HepG2 (cell line): Measurements from ENCODE around the gene SLC16A5. TPM values are rescaled to one million over a fixed set of nuclear protein-coding genes. Genes with fewer than 3 reads are reported as not detected.

Experiments
- ATRX ChIP-seq: sonication (generic); formaldehyde crosslinking; IDR thresholded peaks from 2 replicates; pipeline ENCODE4 v1.4.0; 2020; ENCODE audit warnings: missing genetic modification reagents, borderline replicate concordance
- CREB1 ChIP-seq, 2 experiments: fragments of 450-650 bp in 1 of 2; IDR thresholded peaks; 2 replicates each; pipeline ENCODE4 v1.6.1; 2016 to 2017; ENCODE audit warnings: control low read depth in 1 of 2, mild to moderate bottlenecking in 1 of 2, missing compliant biosample characterization in 1 of 2, missing genetic modification characterization in 1 of 2
- DDIT3 ChIP-seq: sonication (generic); formaldehyde crosslinking; IDR thresholded peaks from 2 replicates; pipeline ENCODE4 v1.4.0; 2020; ENCODE audit warnings: mild to moderate bottlenecking, missing genetic modification reagents
- DPF2 ChIP-seq: sonication (generic); formaldehyde crosslinking; IDR thresholded peaks from 2 replicates; pipeline ENCODE4 v1.4.0; 2020; ENCODE audit warnings: mild to moderate bottlenecking, low read depth, missing genetic modification reagents, borderline replicate concordance
- FOXA1 ChIP-seq, 2 experiments: fragments of 450-650 bp in 1 of 2; sonication (generic) in 1 of 2; formaldehyde crosslinking in 1 of 2; IDR thresholded peaks; 2 replicates each; pipeline versions ENCODE4 v1.4.0 to v1.6.1; 2016 to 2020; ENCODE audit warnings: missing genetic modification reagents in 1 of 2
- IKZF5 ChIP-seq: IDR thresholded peaks from 2 replicates; pipeline ENCODE4 v1.6.1; 2018; ENCODE audit warnings: missing genetic modification reagents, mild to moderate bottlenecking, missing compliant biosample characterization
- JDP2 ChIP-seq: sonication (generic); formaldehyde crosslinking; IDR thresholded peaks from 2 replicates; pipeline ENCODE4 v1.8.1; 2022; ENCODE audit warnings: missing genetic modification reagents, borderline replicate concordance
- KMT2A ChIP-seq: sonication (generic); formaldehyde crosslinking; IDR thresholded peaks from 2 replicates; pipeline ENCODE4 v1.4.0; 2020; ENCODE audit warnings: missing genetic modification reagents
- MAFG ChIP-seq: sonication (generic); formaldehyde crosslinking; IDR thresholded peaks from 2 replicates; pipeline ENCODE4 v1.5.1; 2020; ENCODE audit warnings: mild to moderate bottlenecking, missing genetic modification reagents
- SMYD3 ChIP-seq: sonication (generic); formaldehyde crosslinking; IDR thresholded peaks from 2 replicates; pipeline ENCODE4 v1.8.1; 2023; ENCODE audit warnings: mild to moderate bottlenecking, missing genetic modification reagents
- ZBTB10 ChIP-seq: sonication (generic); formaldehyde crosslinking; IDR thresholded peaks from 2 replicates; pipeline ENCODE4 v1.4.0; 2020; ENCODE audit warnings: missing genetic modification reagents, borderline replicate concordance
- ZFP91 ChIP-seq: sonication (generic); formaldehyde crosslinking; IDR thresholded peaks from 2 replicates; pipeline ENCODE4 v1.9.0; 2022; ENCODE audit warnings: missing genetic modification reagents, mild to moderate bottlenecking, borderline replicate concordance
- ZKSCAN1 ChIP-seq: fragments of 150-350 bp; IDR thresholded peaks from 2 replicates; pipeline ENCODE4 v1.6.1; 2014; ENCODE audit warnings: low read length
- ZNF12 ChIP-seq: sonication (generic); formaldehyde crosslinking; IDR thresholded peaks from 2 replicates; pipeline ENCODE4 v1.5.0; 2020; ENCODE audit warnings: missing genetic modification reagents
- ZNF24 ChIP-seq: fragments of 450-650 bp; IDR thresholded peaks from 2 replicates; pipeline ENCODE4 v1.6.1; 2017; ENCODE audit warnings: antibody characterized with exemption, mild to moderate bottlenecking
- ZNF274 ChIP-seq: sonication (generic); formaldehyde crosslinking; IDR thresholded peaks from 2 replicates; pipeline ENCODE4 v1.5.1; 2020; ENCODE audit warnings: mild to moderate bottlenecking, missing genetic modification reagents
- ZNF296 ChIP-seq: sonication (generic); formaldehyde crosslinking; conservative IDR thresholded peaks from 2 replicates; pipeline ENCODE4 v1.5.0; 2020; ENCODE audit warnings: mild to moderate bottlenecking, missing genetic modification reagents
- ZNF414 ChIP-seq: sonication (generic); formaldehyde crosslinking; IDR thresholded peaks from 2 replicates; pipeline ENCODE4 v1.5.0; 2020; ENCODE audit warnings: missing genetic modification reagents
- ZNF468 ChIP-seq: sonication (generic); formaldehyde crosslinking; IDR thresholded peaks from 2 replicates; pipeline ENCODE4 v1.8.0; 2022; ENCODE audit warnings: mild to moderate bottlenecking, moderate library complexity, missing genetic modification reagents
- ZNF564 ChIP-seq: sonication (generic); formaldehyde crosslinking; IDR thresholded peaks from 2 replicates; pipeline ENCODE4 v1.8.1; 2023; ENCODE audit warnings: mild to moderate bottlenecking, missing genetic modification reagents
- ZNF580 ChIP-seq: IDR thresholded peaks from 2 replicates; pipeline ENCODE4 v1.6.1; 2016; ENCODE audit warnings: low read depth, borderline replicate concordance
- ZNF589 ChIP-seq: sonication (generic); formaldehyde crosslinking; conservative IDR thresholded peaks from 2 replicates; pipeline ENCODE4 v1.8.0; 2022; ENCODE audit warnings: mild to moderate bottlenecking, moderate library complexity, missing genetic modification reagents
- ZNF776 ChIP-seq: sonication (generic); formaldehyde crosslinking; IDR thresholded peaks from 2 replicates; pipeline ENCODE4 v1.4.0; 2020; ENCODE audit warnings: mild to moderate bottlenecking, missing genetic modification reagents
- polyA plus RNA-seq, 8 experiments: library from polyadenylated mRNA; depleted of rRNA in 3 of 8; stranded (reverse) in 7 of 8; unstranded in 1 of 8; fragments of >200 nt; fragmentation: Illumina TruSeq in 4 of 8; extraction: Trizol in 4 of 8; gene quantifications; 2 replicates each; pipeline versions ENCODE4 v1.2.1 to v1.2.3, GENCODE V29; 2011 to 2016; ENCODE audit warnings: low read depth in 4 of 8, missing spikeins in 1 of 8, mixed read lengths in 1 of 8; ENCODE audit not compliant: insufficient read depth in 1 of 8
- total RNA-seq, 5 experiments: library from RNA; depleted of rRNA; stranded (reverse); fragments of >200 nt; fragmentation: Illumina TruSeq; extraction: Trizol; gene quantifications; 2 replicates each; pipeline ENCODE4 v1.2.3, GENCODE V29; 2016; ENCODE audit warnings: low read depth in 1 of 5

SLC16A5 gene
- total and polyA plus RNA-seq, 2 of the 13 experiments (the other 11 are each of a cell fraction or from before 2014, with no cell fraction given): 0.69 to 5.6 TPM

GRCh38 chr17:75084039-75084660 is 3.6 kb upstream of the SLC16A5 start (continued):
- TF ChIP-seq KMT2A (CRISPR knock-in tag): peak; percentile 78; the same call in 1 of the 2 replicates
- TF ChIP-seq SMYD3 (CRISPR knock-in tag): no peak
- no peak for TF ChIP-seq ZNF776 (CRISPR knock-in tag)
- TF ChIP-seq DPF2 (CRISPR knock-in tag): peak; percentile 83
- no peak for TF ChIP-seq ZNF24
- no peak for TF ChIP-seq ATRX
- TF ChIP-seq CREB1 (IDR thresholded peaks at IDR 0.05): no peak
- TF ChIP-seq CREB1 (CRISPR knock-in tag; IDR thresholded peaks at IDR 0.05): 0 out of 2 replicates have a peak, but pooled peaks have one; percentile 26
- peak; percentile 88; the same call in 1 of the 2 replicates for TF ChIP-seq ZNF580 (CRISPR knock-in tag)
- no peak for TF ChIP-seq ZNF296 (CRISPR knock-in tag)
- TF ChIP-seq ZKSCAN1: no peak
- TF ChIP-seq DDIT3 (CRISPR knock-in tag): 0 out of 2 replicates have a peak, but pooled peaks have one; percentile 80
- no peak for TF ChIP-seq ZNF589
- peak; percentile 98 for TF ChIP-seq IKZF5 (CRISPR knock-in tag)
- peak; percentile 43; the same call in 1 of the 2 replicates for TF ChIP-seq ZBTB10 (CRISPR knock-in tag)
- peak; percentile 84 for TF ChIP-seq ZNF274 (CRISPR knock-in tag)
- no peak for TF ChIP-seq ZNF12 (CRISPR knock-in tag)
- peak; percentile 68 for TF ChIP-seq FOXA1 (IDR thresholded peaks at IDR 0.05)
- TF ChIP-seq FOXA1 (CRISPR knock-in tag; IDR thresholded peaks at IDR 0.05): peak; percentile 97
- TF ChIP-seq ZFP91 (CRISPR knock-in tag): peak; percentile 25; the same call in 1 of the 2 replicates
- TF ChIP-seq MAFG (CRISPR knock-in tag): no peak
- no peak for TF ChIP-seq ZNF468 (CRISPR knock-in tag)
- no peak for TF ChIP-seq ZNF564 (CRISPR knock-in tag)
- TF ChIP-seq JDP2 (CRISPR knock-in tag): no peak
- peak; percentile 83; the same call in 1 of the 2 replicates for TF ChIP-seq ZNF414 (CRISPR knock-in tag)
